GM12878 (cell line): Measurements from ENCODE around the gene ATXN2. TPM values are rescaled to one million over a fixed set of nuclear protein-coding genes. Genes with fewer than 3 reads are reported as not detected.

Experiments used
- CBFB ChIP-seq: IDR thresholded peaks from 2 replicates; pipeline ENCODE4 v1.6.1; 2016; ENCODE audit warnings: antibody characterized with exemption, low read depth
- CBX3 ChIP-seq: fragments of 200-600 bp; sonication (generic); IDR thresholded peaks from 2 replicates; pipeline ENCODE4 v1.6.1; 2016; ENCODE audit warnings: low read depth, borderline replicate concordance
- CHD1 ChIP-seq: IDR thresholded peaks from 2 replicates; pipeline ENCODE4 v1.6.1; 2012; ENCODE audit warnings: low read depth, low read length, improper control_type of control experiment
- EED ChIP-seq: sonication (generic); IDR thresholded peaks from 2 replicates; pipeline ENCODE4 v1.6.1; 2016; ENCODE audit warnings: antibody characterized with exemption, low read depth
- EGR1 ChIP-seq, 2 experiments: IDR thresholded peaks; 1 replicate in 1 of 2; 2 replicates in 1 of 2; pipeline ENCODE4 v1.6.1; 2011 to 2012; ENCODE audit warnings: low read depth in 2 of 2, low read length in 2 of 2, borderline replicate concordance in 1 of 2, mild to moderate bottlenecking in 1 of 2, moderate library complexity in 1 of 2
- FOS ChIP-seq: IDR thresholded peaks from 3 replicates; pipeline ENCODE4 v1.6.1; 2011; ENCODE audit warnings: borderline replicate concordance; ENCODE audit not compliant: insufficient read length; ENCODE audit errors: extremely low read depth
- GATAD2B ChIP-seq: fragments of 450-650 bp; conservative IDR thresholded peaks from 2 replicates; pipeline ENCODE4 v1.6.1; 2017; ENCODE audit warnings: low read depth, mild to moderate bottlenecking, moderate library complexity
- HCFC1 ChIP-seq: fragments of 150-350 bp; IDR thresholded peaks from 2 replicates; pipeline ENCODE4 v1.6.1; 2014; ENCODE audit warnings: low read length
- HDAC2 ChIP-seq: fragments of 200-600 bp; sonication (generic); IDR thresholded peaks from 2 replicates; pipeline ENCODE4 v1.6.1; 2017
- KAT2A ChIP-seq: conservative IDR thresholded peaks from 2 replicates; pipeline ENCODE4 v1.6.1; 2011; ENCODE audit warnings: low read depth, low read length; ENCODE audit not compliant: control insufficient read depth
- KDM1A ChIP-seq: fragments of 200-600 bp; sonication (generic); IDR thresholded peaks from 2 replicates; pipeline ENCODE4 v1.6.1; 2016; ENCODE audit warnings: borderline replicate concordance
- NFYB ChIP-seq: IDR thresholded peaks from 2 replicates; pipeline ENCODE4 v1.6.1; 2011; ENCODE audit warnings: low read depth, mild to moderate bottlenecking, low read length, improper control_type of control experiment, moderate library complexity; ENCODE audit not compliant: insufficient read depth
- NR2F1 ChIP-seq: fragments of 450-650 bp; conservative IDR thresholded peaks from 2 replicates; pipeline ENCODE4 v1.6.1; 2017; ENCODE audit warnings: mild to moderate bottlenecking
- PAX5 ChIP-seq: IDR thresholded peaks from 2 replicates; pipeline ENCODE4 v1.6.1; 2011; ENCODE audit warnings: low read depth, low read length, borderline replicate concordance
- RB1 ChIP-seq: fragments of 450-650 bp; formaldehyde crosslinking; IDR thresholded peaks from 2 replicates; pipeline ENCODE4 v1.6.1; 2017; ENCODE audit warnings: mild to moderate bottlenecking, borderline replicate concordance
- SMAD1 ChIP-seq: fragments of 450-650 bp; IDR thresholded peaks from 2 replicates; pipeline ENCODE4 v1.6.1; 2018; ENCODE audit warnings: mild to moderate bottlenecking, low read depth; ENCODE audit not compliant: partially characterized antibody
- SREBF1 ChIP-seq: IDR thresholded peaks from 2 replicates; pipeline ENCODE4 v1.6.1; 2012; ENCODE audit warnings: mild to moderate bottlenecking, low read length
- STAT3 ChIP-seq: IDR thresholded peaks from 2 replicates; pipeline ENCODE4 v1.6.1; 2011; ENCODE audit warnings: low read depth, low read length, improper control_type of control experiment
- TAF1 ChIP-seq: IDR thresholded peaks from 2 replicates; pipeline ENCODE4 v1.6.1; 2011; ENCODE audit warnings: mild to moderate bottlenecking, low read depth, low read length, borderline replicate concordance
- TBL1XR1 ChIP-seq: IDR thresholded peaks from 2 replicates; pipeline ENCODE4 v1.6.1; 2012; ENCODE audit warnings: low read depth, low read length, improper control_type of control experiment
- YBX1 ChIP-seq: fragments of 450-650 bp; IDR thresholded peaks from 2 replicates; pipeline ENCODE4 v1.6.1; 2016; ENCODE audit warnings: antibody characterized with exemption
- YY1 ChIP-seq: IDR thresholded peaks from 2 replicates; pipeline ENCODE4 v1.6.1; 2011; ENCODE audit warnings: low read depth, mild to moderate bottlenecking, low read length
- ZBTB40 ChIP-seq: fragments of 450-650 bp; IDR thresholded peaks from 2 replicates; pipeline ENCODE4 v1.6.1; 2016; ENCODE audit warnings: mild to moderate bottlenecking, moderate library complexity, borderline replicate concordance
- ZNF24 ChIP-seq: fragments of 450-650 bp; IDR thresholded peaks from 2 replicates; pipeline ENCODE4 v1.6.1; 2017; ENCODE audit warnings: antibody characterized with exemption, mild to moderate bottlenecking
- ZZZ3 ChIP-seq: IDR thresholded peaks from 2 replicates; pipeline ENCODE4 v1.6.1; 2011; ENCODE audit warnings: low read depth; ENCODE audit not compliant: control insufficient read depth, insufficient read length
- polyA plus RNA-seq, 11 experiments: library from polyadenylated mRNA; depleted of rRNA in 4 of 11; unstranded in 6 of 11; stranded (reverse) in 5 of 11; fragments of >200 nt; fragmentation: Nextera tagmentation in 4 of 11; fragmentation: Illumina TruSeq in 1 of 11; extraction: Ambion mirVana in 4 of 11; extraction: Trizol in 1 of 11; gene quantifications; 1 replicate in 1 of 11; 2 replicates in 10 of 11; pipeline versions ENCODE4 v1.2.1 to v1.2.3, GENCODE V29; 2011 to 2016; ENCODE audit warnings: inconsistent platforms in 2 of 11, missing spikeins in 2 of 11, low read depth in 1 of 11
- total RNA-seq, 4 experiments: library from RNA; depleted of rRNA in 3 of 4; stranded (reverse); fragments of >200 nt in 3 of 4; fragmentation: Illumina TruSeq in 1 of 4; extraction: Trizol in 1 of 4; gene quantifications; 2 replicates each; pipeline versions ENCODE4 v1.2.1 to v1.2.3, GENCODE V29; 2013 to 2021
- TF ChIP-seq, protein P1 (sequence below): fragments of 450-650 bp; conservative IDR thresholded peaks from 2 replicates; pipeline ENCODE4 v1.6.1; 2017; ENCODE audit warnings: mild to moderate bottlenecking, moderate library complexity

The ATXN2 gene
- total and polyA plus RNA-seq, 10 of the 15 experiments (the other 5 are each of a cell fraction or from before 2014, with no cell fraction given) = 8.8 to 31.5 (median 19.0) TPM

GRCh38 chr12:111430433-111431353, 168.4 kb downstream of the ATXN2 start (continued):
- no peak for TF ChIP-seq ZBTB40
- TF ChIP-seq SREBF1 = no peak
- no peak for TF ChIP-seq FOS
- peak; percentile 43; the same call in 1 of the 2 replicates for TF ChIP-seq PAX5
- TF ChIP-seq TBL1XR1 = no peak; the same call in 1 of the 2 replicates
- no peak for TF ChIP-seq KAT2A
- no peak for TF ChIP-seq ZZZ3
- no peak for TF ChIP-seq CBFB
- no peak for TF ChIP-seq NFYB
- no peak for TF ChIP-seq CHD1
- TF ChIP-seq, protein P1, sequence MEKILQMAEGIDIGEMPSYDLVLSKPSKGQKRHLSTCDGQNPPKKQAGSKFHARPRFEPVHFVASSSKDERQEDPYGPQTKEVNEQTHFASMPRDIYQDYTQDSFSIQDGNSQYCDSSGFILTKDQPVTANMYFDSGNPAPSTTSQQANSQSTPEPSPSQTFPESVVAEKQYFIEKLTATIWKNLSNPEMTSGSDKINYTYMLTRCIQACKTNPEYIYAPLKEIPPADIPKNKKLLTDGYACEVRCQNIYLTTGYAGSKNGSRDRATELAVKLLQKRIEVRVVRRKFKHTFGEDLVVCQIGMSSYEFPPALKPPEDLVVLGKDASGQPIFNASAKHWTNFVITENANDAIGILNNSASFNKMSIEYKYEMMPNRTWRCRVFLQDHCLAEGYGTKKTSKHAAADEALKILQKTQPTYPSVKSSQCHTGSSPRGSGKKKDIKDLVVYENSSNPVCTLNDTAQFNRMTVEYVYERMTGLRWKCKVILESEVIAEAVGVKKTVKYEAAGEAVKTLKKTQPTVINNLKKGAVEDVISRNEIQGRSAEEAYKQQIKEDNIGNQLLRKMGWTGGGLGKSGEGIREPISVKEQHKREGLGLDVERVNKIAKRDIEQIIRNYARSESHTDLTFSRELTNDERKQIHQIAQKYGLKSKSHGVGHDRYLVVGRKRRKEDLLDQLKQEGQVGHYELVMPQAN = peak; percentile 6; the same call in 1 of the 2 replicates
- peak; percentile 42; the same call in 1 of the 2 replicates for TF ChIP-seq TAF1
- TF ChIP-seq KDM1A = no peak
- TF ChIP-seq EGR1 (IDR thresholded peaks at IDR 0.05; ENCODE audit: borderline replicate concordance in 1 of 2, low read depth in 2 of 2, low read length in 2 of 2) = peak in 1 of 2 experiments; percentile 47; a peak in 1 of 3 replicates
- TF ChIP-seq HCFC1 = no peak
- TF ChIP-seq YBX1 = no peak
- no peak for TF ChIP-seq CBX3
- no peak for TF ChIP-seq RB1
- no peak for TF ChIP-seq YY1
- TF ChIP-seq SMAD1 = peak; percentile 45
- TF ChIP-seq NR2F1 = peak; percentile 63
- peak; percentile 77 for TF ChIP-seq GATAD2B
- no peak for TF ChIP-seq HDAC2
- no peak for TF ChIP-seq ZNF24
- no peak for TF ChIP-seq STAT3
- peak; percentile 88 for TF ChIP-seq EED
